T-helper 2 cell (primary cell): Measurements from ENCODE around the gene ANK2.
"Not testable (repeated sequence)": the region's sequence is repeated elsewhere in the genome, so short reads cannot be mapped to it uniquely, and the experiment has no call there.

Source experiments
- DNase-seq, 5 experiments: peaks; one replicate each; pipeline versions ENCODE4 v3.0.0 to v3.0.0-alpha.2; 2012 to 2022

The ANK2 gene

DNA sequence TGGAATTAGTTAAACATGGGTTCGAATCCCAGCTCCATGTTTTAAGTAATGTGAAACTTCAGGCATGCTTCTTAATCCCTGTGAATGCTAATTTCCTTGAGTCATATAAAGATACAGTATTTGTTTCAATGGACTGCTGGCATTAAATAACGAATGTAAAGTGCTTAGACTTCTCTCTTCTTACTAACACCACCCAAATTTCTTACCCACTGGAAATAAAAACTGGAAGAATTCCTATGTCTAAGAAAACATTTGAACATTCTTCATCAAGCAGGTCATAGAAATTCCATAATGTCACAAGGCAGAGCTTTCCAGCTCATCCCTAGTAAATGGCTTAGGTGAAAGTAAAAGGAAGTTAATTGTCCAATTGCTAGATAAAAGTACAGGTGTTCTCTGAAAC is 172.5 kb downstream of the ANK2 start:
- no peak for DNase-seq

DNA sequence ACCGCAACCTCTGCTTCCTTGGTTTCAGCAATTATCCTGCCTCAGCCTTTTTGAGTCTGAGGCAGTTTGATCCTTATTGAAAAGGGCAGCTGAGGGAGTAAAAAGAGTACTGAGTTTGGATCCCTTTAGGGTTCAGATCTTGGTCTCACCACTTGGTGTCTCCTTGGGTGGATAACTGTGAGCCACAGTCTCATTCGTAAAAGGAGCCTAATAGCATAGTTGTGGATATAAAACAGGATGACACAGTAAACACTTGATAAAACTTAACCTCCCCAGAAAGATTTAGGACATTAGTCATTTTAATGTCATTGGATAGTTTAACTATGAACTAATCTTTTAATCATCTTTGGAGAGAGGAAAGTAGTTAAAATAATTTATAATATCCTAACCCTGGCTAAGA is 173.0 kb downstream of the ANK2 start:
- no peak for DNase-seq

DNA sequence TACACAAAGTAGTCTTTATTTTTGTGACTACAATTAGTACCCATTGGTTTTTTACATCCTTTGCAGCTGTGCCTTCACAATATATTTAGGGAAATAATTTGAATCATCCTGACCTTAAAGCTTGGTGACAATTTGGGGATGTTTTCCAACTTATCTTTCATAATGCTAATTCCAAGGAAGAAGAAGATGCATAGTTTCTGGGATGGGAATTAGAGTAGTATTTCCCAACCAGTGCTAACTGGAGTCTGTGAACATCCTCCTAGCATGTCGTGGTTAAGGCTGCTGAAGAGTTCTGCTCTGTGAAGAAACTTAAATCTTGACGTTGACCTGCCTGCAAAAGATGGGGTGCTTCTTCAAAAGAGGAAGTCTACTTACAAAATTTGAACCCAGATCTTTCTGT is 173.5 kb downstream of the ANK2 start:
- DNase-seq = no peak

DNA sequence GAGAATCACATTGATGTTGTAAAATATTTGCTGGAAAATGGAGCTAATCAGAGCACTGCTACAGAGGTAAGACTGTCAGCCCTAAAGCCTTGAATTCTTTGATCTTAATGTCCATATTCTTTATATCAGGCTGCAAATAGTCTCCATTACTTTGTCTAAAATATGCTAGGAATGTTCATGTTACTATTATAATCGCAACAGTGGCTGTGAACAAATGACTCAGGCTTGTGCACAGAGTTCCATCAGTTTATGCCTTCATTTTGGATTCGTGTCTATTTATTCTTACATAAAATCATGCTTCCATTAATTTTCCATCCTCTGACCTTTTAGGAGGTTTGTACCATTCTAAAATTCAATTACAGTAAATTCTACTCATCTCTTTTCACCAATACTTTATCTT is 182.7 kb downstream of the ANK2 start:
- no peak for DNase-seq

DNA sequence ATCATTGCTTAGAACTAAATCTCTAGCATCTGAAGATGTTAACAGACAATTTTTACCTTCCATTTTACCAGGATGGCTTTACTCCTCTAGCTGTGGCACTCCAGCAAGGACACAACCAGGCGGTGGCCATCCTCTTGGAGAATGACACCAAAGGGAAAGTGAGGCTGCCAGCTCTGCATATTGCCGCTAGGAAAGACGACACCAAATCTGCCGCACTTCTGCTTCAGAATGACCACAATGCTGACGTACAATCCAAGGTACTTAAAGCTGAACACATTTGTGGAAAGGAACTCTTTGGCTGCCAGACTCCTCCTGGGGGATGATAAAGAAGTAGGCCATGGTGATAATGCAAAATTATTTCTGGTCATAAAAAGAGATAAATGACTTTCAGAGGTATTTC is 187.5 kb downstream of the ANK2 start:
- DNase-seq = no peak

DNA sequence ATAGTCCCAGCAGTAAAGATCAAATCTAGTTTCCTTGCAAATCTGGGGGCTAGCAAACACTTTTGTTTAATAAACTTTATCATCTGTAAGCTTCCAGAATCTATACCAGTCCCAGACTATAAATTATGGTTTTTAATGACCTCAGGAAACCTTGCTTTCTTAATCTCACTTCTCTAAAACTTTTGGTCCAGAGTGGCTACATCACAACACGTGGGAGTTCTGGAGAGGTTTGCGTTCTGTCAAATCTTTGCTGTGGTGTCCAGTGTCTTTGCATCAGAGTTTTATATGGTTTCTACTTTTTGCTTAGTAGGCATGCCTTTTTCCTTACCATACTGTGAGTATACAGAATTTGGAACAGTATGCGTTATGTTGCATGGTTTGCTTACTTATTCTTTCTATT is 193.9 kb downstream of the ANK2 start:
- no peak for DNase-seq

DNA sequence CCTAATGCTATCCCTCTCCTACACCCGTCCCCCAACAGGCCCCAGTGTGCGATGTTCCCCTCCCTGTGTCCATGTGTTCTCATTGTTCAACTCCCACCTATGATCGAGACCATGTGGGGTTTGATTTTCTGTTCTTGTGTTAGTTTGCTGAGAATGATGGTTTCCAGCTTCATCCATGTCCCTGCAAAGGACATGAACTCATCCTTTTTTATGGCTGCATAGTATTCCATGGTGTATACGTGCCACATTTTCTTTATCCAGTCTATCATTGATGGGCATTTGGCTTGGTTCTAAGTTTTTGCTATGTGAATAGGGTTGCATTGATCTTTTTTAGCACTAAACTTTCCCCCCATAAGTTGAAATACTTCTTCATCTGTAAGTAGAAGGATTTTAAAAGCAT is 195.3 kb downstream of the ANK2 start:
- not testable (repeated sequence) for DNase-seq

DNA sequence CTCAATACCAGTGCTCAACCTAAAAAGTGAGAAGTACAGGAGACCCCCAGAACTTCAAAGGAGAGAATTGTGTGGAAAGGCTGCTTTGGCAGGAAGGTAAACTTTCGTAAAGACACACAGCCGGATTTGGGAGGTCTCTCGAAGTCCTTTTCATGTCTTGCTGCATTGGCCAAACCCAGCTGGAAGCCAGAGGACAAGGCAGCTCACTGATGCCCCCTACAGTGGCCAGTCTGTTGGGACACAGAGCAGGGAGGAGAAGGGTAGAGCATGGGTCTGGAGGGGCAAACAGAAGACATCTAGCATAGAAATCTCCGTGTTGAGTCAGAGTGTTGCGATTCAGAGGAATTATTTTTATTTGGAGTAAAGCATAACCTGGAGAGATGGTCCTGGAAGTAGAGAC is 198.9 kb downstream of the ANK2 start:
- DNase-seq = no peak

DNA sequence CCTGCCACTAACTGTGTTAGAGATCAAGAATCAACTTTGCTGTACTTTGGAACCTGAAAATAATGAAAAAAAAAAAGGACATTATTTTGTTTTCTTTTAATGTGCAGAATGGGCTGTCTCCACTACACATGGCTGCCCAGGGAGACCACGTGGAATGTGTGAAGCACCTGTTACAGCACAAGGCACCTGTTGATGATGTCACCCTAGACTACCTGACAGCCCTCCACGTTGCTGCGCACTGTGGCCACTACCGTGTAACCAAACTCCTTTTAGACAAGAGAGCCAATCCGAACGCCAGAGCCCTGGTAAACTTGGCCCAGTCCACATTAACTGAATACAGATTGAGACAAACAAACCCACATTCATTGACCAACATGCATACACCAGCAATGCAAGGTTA is 206.2 kb downstream of the ANK2 start:
- DNase-seq = no peak

DNA sequence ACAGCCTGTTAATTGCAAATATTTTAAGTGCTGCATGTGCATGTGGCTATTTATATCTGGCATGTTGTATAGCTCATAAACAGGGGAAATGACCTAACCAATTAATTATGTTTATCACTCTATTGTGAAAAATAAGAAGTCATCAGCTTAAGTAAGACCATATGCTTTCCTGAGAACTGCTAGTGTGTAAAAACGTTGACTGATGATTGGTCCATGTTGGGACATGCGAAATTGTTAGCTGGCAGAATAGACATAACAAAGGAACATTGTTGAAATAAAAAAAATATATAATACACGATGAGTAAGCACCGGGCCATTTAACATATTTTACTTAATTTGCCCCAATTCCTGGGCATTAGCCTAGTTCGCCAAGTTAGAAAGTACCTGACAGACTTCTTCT is 207.5 kb downstream of the ANK2 start:
- DNase-seq = no peak

DNA sequence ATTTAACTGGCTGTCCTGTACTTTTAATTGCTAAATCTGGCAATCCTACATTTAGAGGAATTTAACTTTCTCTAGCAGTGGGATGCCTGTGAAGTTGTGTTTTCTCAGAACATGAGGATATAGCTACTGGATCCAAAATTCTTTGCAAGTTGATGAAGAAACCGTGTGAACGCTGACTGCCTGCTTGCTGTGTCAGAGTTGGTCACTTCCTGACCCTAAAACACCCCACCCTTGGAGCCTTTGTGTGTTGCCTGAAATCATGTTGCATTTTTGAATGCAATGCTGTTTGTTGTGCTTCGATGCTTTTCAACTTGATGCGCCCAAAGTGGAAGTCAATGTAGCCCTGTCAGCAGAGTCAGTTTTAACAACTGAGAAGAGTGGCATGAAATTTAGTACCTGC is 211.2 kb downstream of the ANK2 start:
- no peak for DNase-seq

DNA sequence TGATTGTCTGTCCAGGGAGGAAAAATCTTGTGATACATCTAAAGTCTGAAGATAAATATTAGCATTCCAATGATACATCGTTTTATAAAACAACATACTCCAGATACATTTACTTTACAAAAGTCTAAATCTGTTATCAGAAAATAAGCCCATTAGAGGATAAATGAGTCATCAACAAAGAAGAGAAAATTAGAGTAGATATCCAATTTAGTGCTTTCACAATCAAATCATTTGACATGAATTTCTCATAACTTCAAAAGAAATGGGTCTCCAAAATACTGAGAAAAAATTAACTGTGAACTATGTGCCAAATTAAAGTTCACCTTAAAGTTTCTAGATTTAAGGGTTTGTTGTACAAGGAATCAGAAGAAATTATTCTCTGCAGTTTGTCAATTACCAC is 213.8 kb downstream of the ANK2 start:
- no peak for DNase-seq

DNA sequence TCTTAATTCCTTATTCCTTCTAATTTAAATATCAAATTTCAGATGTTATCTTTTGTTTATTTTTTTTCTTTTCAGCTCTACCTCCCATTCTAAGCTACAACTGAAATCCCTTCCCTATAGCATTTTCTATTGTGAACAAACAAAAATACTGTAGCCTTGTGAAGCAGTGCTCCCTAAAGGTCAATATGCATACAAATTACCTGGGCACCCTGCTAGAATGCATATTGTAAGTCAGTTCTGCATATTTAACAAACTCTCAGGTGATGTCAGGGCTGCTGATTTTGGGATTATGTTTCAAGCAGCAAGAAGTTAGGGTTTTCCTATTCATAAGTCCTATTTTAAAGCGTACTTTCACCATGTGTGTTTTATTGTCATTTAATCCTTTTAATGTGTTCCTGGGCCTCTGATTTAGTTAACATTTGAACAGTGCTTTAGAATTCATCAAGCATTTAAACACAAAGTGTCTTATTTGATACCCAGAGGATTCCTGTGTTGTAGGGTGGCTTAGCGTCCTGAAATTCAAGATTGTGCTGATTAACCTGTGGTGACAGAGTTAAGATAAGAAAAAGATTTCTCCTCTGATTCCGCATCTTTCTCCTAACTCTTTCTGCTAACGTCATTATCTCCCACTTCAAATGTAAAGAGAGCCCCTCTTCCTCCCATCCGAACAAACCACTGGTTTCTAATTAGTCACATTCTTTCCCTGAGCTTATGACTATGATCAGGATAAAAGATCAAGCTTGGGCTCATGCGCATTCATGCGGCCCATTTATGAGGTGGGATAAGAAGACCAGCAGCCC is 221.3 kb downstream of the ANK2 start:
- no peak for DNase-seq

DNA sequence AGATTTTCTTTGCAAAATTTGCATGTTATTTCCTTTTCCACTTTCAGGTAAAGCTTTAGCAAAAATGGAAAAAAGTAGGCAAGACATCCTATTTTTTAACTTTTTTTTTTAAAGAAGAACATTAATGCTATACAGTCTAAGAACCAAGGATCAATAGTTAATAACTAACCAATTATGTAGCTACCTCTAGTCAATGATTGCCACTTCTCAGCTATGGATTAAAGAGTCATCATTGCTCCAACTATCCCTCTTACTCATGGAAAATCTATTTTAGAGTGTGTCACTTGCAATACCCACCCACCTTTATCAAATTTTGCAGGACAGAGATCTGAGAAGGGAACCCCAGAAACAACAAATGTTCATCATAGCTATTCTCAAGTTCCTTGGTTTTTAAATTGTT is 223.1 kb downstream of the ANK2 start:
- DNase-seq = no peak

DNA sequence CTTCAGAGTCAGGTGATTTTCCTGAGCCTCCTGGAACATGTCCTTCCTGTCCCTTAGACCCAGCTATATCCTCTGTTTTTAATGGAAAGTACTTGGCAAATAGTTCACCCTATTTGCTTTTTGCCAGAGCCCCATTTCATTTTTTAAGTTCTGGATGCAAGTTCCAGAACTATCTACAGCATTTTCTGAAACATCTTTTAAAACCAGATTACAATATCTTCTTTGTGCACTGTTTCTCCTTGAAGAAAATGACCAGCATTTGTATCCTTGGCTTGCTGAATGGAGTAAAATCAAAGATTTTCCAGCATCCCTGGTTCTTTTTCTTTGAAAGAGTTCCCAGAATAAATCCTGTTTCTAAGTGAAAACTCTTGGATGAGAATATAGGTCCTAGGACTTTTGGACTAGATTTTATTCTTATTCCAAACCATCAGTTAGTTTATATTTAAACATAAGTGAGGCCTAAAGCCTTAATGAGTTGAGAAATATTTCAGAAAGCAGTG is 224.3 kb downstream of the ANK2 start:
- DNase-seq = no peak

DNA sequence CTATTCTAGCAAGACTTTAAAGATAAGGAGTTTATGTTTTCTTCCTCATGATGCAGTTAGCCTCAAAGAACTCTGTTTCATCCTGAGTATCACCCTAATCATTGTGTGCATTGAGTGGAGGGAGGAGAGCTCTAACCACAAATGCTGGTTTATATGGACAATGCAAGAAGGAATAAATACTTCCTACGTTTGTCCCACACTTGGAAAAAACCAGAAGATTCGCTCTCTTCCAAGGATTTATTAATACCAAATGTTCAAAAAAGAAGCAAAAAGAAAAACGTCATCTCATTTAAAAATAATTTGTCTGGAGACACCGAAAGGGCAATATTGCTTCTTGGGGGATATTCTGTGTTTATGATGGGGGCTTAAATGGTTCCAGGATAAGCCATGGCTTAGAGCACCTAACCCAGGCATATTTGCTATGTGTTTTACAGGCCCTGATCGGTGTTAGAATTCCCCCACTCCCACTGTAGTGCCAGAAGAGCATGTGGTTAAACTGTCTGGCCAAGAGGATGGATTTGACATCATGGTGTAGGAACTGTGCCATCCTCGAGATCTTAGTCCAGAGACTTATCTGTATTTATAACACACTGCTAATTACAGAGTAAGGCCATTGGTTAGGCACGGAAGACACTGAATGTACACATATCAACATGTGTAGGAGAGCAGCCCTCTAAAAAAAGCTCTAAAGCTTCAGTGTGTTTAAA is 227.2 kb downstream of the ANK2 start:
- DNase-seq = no peak

DNA sequence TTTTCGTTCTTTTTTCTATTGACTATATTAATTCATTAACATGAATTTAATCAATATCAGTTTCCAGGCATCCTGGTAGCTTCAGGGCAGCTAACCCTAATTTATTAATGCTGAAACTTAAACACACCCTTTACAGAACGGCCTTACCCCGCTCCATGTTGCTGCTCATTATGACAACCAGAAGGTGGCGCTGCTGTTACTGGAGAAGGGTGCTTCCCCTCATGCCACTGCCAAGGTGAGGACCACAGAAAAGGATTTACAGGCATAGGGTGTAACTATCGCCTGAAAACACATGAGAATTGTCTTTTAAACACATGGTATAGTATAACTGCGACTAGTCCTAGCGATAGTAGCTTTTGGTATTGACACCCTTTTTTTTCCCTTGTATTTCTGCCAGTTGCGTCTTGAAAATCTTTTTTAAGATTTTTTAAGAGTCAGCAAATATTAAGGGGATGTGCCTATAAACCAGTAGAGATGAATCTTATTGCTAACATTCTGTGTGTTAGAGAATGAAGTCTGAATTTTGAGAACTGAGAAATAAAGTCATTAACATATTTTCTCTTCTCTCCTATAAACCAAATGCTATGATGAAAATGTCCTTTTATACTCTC is 229.0 kb downstream of the ANK2 start:
- DNase-seq = peak in 4 of 5 experiments; percentile 1 to 76 (median 12)

DNA sequence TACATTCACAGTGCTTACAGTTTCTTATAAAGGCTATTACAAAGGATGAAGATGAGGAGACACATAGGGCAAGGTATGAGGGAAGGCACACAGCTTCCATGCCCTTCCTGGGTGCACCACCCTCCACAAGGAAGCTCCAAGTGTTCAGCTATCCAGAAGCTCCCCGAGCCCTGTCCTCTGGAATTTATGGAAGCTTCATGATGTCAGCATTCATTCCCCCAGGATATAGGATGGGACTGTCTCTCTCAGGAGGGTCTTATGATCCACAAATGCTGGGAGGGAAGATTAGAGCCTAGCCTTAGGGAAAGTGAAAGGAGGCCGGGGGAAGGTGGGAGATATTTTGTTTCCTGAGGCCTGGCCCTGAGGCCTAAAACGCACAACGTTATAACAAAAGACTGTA is 236.0 kb downstream of the ANK2 start:
- DNase-seq = no peak

DNA sequence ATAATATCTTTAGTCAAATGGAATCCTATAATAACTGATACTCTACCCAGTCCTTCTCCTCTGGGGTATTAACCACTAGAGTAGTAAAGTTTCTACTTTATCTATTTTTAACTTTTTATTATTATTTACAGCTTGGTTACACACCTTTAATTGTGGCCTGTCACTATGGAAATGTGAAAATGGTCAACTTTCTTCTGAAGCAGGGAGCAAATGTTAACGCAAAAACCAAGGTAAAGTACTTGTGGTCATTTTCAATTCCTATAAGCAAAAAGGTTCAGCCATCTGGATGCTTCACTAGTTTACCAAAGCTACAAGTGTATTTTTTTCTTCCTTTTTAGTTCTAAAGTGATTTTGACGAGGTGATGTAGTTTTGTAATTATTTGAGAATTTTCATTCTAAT is 238.8 kb downstream of the ANK2 start:
- no peak for DNase-seq

DNA sequence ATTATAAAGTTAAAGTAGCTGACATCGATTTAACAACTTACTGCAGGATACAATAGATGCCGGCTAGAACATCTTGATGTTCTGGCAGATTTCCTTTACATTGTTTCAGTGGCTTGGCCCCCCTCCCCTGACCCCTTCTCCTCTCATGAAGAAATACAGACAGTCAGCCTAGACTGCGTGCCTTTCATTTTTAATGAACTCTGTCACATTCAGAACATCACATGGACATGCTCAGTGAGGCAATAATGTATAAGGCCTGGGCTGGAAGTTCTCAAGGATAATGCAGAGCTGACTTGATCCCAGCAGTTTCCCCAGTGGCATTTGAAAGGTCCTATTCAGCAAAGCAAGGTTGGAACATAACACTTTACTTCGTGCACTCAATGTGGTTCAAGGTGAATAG is 239.2 kb downstream of the ANK2 start:
- no peak for DNase-seq

DNA sequence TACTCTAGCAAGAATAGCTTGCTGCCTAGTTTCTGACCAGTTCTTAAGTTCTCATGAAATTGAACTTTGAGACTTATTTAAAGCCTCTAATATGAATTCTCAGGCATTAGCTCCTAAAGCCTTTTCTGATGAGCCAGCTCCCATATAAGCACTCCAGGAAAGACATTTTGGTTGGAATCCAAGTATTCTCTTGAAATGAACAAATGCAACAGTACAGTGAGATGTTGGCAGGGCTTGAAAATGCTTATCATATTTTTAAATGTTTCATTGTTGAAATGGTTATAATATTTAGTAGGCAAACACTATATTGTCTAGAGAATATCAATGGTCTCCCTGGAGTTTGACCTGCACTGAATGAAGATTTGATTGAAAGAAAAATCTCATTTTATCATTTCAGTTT is 240.3 kb downstream of the ANK2 start:
- DNase-seq = no peak

DNA sequence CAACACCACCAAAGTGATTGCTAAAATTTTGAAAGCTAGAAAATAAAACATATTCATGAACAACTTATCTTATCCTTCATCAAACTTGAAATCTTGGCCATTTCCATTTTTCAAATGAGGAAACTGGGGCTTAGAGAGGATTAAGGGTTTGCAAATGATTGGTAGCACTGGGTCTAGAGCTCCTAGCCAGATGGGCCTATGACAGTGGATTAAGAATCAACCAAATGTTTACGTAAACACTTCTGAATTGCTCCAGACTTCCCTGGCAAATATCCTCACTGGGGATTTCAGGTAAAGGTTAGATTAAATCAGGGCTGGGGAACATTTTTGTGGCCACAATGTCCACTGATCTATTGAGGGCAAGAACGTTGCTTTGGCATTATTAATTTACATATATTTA is 241.2 kb downstream of the ANK2 start:
- DNase-seq = no peak

DNA sequence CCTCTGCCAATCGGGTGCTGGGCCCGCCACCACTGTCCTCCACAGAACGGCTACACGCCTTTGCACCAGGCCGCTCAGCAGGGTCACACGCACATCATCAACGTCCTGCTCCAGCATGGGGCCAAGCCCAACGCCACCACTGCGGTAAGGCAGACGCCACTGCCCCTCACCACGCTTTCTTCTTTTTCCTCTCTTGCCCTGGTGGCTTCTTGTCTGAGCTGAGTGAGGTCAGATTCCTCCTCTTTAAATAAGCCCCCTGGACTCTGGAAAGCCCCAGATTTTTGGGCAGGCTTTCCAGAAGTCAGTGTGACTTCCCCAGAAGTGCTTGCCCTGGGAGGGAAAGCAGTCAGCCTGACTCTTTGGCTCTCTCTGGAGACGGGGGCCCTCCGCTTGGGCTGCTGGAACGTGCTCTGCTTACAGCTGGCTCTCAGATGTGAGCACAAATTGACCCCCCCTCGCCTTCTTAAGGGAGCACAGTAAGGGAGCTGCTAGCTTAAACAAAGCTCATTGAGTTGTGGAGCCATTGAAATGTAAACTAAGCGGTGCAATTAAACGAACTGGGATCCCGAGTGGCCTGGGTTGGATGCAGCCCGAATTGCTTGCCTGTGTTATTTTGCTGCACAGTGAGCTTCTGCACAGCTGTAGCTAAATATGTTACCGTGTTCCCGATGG is 243.1 kb downstream of the ANK2 start:
- DNase-seq = no peak
